HG03280 (cell line): ENCODE measurements around the gene RRP36.

Source experiments
- ATAC-seq: cut with Tn5 transposase; IDR thresholded peaks from one replicate; pipeline ENCODE4 v1.9.1; 2021; ENCODE audit warnings: mild to moderate bottlenecking, moderate library complexity; ENCODE audit not compliant: unreplicated experiment

RRP36 gene

DNA sequence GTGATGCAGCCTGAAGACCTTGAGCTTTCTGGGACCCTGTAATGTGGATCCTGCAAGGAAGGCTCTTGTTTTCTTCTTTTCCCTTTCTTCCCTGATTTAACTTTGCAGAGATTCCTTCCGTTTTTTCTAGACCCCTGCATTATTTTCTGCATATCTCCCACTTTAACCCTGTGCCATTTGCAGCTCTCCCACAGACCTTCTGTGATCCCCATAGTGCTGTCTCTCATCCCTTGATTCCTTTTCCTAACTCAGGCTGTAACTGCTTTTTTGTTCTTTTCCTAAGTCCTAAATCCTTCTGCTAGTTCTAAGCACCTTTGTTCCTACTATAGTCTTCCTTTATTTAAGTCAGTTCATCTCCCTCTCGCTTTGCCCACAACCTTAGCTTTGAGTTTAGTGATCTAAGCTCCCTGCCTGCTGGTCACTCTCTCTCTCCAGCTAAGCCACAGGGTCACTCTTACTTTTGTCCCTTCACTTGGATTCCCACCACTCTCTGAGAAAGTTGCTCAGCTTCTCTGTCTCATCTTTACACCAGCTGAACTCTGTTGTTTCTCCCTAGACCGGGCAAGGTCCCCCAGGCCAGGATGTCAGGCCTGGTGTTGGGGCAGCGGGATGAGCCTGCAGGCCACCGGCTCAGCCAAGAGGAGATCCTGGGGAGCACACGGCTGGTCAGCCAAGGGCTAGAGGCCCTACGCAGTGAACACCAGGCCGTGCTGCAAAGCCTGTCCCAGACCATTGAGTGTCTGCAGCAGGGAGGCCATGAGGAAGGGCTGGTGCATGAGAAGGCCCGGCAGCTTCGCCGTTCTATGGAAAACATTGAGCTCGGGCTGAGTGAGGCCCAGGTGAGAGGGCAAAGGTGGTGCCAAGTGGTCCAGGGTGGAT is 39.6 kb downstream of the RRP36 start:
- no peak for ATAC-seq

DNA sequence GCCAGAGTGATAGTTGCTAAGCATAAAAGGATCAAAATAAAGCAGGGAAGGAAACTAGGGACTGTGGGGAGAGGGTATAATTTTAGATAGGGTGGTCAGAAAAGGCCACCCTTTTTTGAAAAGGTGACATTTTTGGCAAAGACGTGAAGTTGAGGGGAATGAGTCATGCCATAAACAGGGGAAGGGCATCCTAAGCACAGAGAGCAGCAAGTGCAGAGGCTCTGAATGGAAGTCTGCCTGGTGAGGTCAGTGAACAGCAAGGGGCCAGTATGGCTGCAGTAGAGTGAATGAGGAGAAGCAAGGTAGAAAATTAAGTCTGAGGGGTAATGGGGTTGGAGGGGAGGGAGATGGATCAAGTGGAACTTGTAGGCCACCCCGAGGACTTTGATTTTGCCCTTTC is 40.4 kb downstream of the RRP36 start:
- ATAC-seq: no peak

DNA sequence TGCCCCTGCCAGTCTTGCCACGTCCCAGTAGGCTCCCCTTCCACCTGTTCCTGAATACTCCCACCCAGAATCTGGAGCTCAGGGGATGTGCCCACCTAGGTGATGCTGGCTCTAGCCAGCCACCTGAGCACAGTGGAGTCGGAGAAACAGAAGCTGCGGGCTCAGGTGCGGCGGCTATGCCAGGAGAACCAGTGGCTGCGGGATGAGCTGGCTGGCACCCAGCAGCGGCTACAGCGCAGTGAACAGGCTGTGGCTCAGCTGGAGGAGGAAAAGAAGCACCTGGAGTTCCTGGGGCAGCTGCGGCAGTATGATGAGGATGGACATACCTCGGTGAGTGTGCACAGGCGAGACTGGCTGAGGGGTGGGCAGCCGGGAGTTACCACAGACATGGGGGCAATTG is 41.4 kb downstream of the RRP36 start:
- ATAC-seq: no peak

DNA sequence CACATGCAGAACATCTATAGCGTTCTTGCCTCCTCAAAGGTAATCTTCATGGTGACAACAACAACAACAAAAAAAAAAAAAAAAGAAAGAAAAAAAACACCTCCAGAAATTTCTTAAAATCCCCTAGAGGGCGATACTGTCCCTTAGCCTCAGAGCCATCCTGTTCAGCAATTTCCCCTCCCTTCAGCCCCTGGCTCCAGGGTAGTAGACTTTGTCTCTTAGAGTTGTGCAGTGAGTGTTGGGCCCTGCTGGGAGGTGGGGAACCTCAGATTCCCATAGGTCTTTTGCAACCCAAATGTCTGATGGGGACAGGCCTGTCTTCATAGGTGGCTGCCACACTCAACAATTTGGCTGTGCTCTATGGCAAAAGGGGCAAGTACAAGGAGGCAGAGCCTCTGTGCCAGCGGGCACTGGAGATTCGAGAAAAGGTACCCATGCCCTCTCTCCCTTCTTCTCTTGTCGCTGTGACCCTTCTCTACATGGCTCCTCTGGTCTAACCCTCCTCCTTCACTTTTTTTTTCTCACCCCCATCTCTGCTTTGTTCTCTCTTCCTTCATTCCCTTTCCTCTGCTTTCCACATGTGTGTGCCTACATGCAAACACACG is 48.7 kb downstream of the RRP36 start:
- ATAC-seq: no peak

DNA sequence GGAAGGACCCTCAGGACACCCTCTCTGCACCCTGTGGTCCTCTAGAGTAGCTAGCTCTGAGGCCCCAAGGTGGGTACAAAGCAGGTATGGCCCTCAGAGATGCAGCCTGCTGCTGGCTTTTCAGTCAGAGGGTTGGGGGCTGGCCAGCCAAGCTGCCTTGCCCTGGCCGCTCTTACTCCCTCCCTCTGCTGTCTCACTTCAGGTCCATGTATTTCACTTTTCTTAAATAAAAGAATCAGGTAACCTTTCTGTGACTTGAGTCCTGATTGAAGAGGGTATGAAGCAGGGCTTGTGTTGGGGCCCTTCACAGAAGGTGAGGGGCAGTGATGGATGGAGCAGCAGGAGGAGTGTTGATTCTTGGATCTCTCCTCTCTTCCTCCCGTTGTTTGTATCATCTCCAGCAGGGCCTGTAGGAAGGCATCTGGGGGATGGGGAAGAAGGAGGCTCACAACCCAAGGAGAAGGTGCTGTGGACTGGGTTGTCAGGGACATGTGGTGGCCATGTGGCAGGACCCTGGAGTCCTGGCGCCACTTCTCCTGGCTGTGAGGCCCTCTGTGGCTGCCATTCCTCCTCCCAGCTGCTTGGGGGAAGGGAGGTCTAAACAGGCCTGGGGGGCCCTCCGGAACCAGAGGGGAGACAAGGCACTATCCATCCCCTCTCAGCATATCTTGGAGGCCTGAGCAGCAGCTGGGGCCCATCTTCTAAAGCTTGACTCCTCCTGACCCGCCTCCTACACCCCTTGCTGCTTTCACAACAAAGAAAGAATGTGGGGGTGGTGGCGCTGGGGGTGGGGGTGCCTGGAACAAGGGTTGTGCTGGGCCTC is 53.6 kb downstream of the RRP36 start:
- no peak for ATAC-seq

- no peak for ATAC-seq
Observed at GRCh38 chr6:43075670-43076463, 54.4 kb downstream of the RRP36 start, which contains the start of gene PTK7. Gene PTK7, plus strand, starts transcription at chr6:43076314. Its CDS starts 175 bp downstream, at chr6:43076489.

GRCh38 chr6:43076464-43077332 is 55.3 kb downstream of the RRP36 start:
- no peak for ATAC-seq

- ATAC-seq: no peak
Observed at GRCh38 chr6:43077333-43077809, 55.9 kb downstream of the RRP36 start.

GRCh38 chr6:43077981-43078511 is 56.6 kb downstream of the RRP36 start:
- ATAC-seq: no peak

GRCh38 chr6:43078691-43079090 is 57.3 kb downstream of the RRP36 start:
- no peak for ATAC-seq
